Measurements from ENCODE around the gene ZFR2. TPM values are rescaled to one million over a fixed set of nuclear protein-coding genes. Genes with fewer than 3 reads are reported as not detected.

Gene ZFR2
- polyA plus RNA-seq, 3 donors: not detected

DNA sequence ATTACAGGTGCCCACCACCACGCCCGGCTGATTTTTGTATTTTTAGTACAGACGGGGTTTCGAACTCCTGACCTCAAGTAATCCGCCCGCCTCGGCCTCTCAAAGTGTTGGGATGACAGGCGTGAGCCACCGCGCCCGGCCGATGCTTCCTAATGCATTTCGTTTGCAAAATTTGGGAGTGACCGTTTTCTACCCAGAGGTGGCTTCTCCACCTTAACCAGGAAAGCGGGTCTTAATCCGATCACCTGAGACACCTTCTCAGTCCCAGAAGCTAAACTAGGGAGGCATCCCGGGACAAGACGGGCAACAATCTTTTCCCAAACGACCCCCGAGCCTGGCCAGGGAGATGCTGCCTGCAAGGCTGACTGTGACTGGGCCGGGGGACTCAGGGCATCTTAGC, 67.8 kb downstream of the ZFR2 start:
- Mint-ChIP-seq H3K4me1 (peaks cover 7% of the 10 kb centered on the region), H3K4me3 (peak overlapping the region in 1 of 2 donors; percentile 73), H3K36me3 (peaks cover 0 to 2% of the 10 kb centered on the region in 2 donors), H3K27ac (peak overlapping the region in 1 of 7 donors; percentile 68), H3K9me3 (peaks cover 6 to 21% (median 9%) of the 10 kb centered on the region in 7 donors), H3K27me3 (ENCODE audit: low read depth in 3 of 3) (peaks cover 52 to 55% (median 53%) of the 10 kb centered on the region in 3 donors)
- intact Hi-C loops (cut with micrococcal nuclease): no loop called here
- DNase-seq: no peak
- H3K4me1 ChIP-seq (ENCODE audit: control insufficient read depth in 1 of 2, insufficient read depth in 2 of 2, low read length in 2 of 2): peaks cover 8 to 12% of the 10 kb centered on the region in 2 donors
- H3K36me3 ChIP-seq (replicated peaks in 1 of 2; ENCODE audit: control insufficient read depth in 1 of 2, insufficient read depth in 2 of 2, low read length in 2 of 2): no peaks in the 10 kb centered on the region
- no peaks in the 10 kb centered on the region for H3K79me2 ChIP-seq (ENCODE audit: insufficient read depth, low read length)
- H3K4me2 ChIP-seq (replicated peaks; ENCODE audit: extremely low read depth, low read length, poor library complexity, severe bottlenecking): no peak overlapping the region
- TF ChIP-seq, protein P1, sequence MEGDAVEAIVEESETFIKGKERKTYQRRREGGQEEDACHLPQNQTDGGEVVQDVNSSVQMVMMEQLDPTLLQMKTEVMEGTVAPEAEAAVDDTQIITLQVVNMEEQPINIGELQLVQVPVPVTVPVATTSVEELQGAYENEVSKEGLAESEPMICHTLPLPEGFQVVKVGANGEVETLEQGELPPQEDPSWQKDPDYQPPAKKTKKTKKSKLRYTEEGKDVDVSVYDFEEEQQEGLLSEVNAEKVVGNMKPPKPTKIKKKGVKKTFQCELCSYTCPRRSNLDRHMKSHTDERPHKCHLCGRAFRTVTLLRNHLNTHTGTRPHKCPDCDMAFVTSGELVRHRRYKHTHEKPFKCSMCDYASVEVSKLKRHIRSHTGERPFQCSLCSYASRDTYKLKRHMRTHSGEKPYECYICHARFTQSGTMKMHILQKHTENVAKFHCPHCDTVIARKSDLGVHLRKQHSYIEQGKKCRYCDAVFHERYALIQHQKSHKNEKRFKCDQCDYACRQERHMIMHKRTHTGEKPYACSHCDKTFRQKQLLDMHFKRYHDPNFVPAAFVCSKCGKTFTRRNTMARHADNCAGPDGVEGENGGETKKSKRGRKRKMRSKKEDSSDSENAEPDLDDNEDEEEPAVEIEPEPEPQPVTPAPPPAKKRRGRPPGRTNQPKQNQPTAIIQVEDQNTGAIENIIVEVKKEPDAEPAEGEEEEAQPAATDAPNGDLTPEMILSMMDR (IDR thresholded peaks at IDR 0.05): no peak
- no peak overlapping the region for H3K9ac ChIP-seq (ENCODE audit: insufficient read depth, low read length, poor library complexity, severe bottlenecking)
- no peaks in the 10 kb centered on the region for H4K20me1 ChIP-seq (ENCODE audit: insufficient read depth, low read length)
- peaks cover 2 to 5% of the 10 kb centered on the region in 2 donors for H3K9me3 ChIP-seq (replicated peaks in 1 of 2; ENCODE audit: control insufficient read depth in 1 of 2, insufficient read depth in 1 of 2, low read length in 2 of 2)
- peak overlapping the region; percentile 8 for H2AFZ ChIP-seq (ENCODE audit: insufficient read depth, low read depth, low read length, poor library complexity, severe bottlenecking)
- peaks cover 10 to 34% of the 10 kb centered on the region in 2 donors for H3K27me3 ChIP-seq (ENCODE audit: control insufficient read depth in 2 of 2, insufficient read depth in 2 of 2, low read length in 2 of 2)
- H3K27ac ChIP-seq (ENCODE audit: low read depth in 1 of 2, low read length in 2 of 2): no peak overlapping the region
- WGBS (ENCODE audit: insufficient coverage): 42% methylated on average over 21 of the region's 21 CpGs
- no peak overlapping the region for H3K4me3 ChIP-seq (replicated peaks in 1 of 3; ENCODE audit: low read depth in 2 of 3, low read length in 3 of 3)

DNA sequence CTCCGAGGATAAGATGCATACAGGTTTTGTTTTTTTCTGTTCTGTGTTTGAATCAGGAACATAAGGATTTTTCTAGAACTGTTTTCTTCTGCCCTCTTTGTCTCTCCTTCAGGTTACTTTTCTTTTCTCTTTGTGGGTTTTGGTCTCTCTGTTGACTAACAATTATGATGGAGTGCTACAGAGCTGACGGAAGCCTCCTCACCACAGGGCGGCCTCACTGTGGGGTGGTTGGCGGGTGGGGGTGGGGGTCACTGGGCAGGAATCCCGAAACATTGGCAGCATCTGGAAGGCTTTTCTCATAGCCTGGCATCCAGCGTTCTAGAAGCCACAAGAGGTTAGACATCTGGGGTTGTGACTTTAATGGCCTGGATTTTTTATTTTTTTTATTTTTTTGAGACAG, 70.7 kb downstream of the ZFR2 start:
- TF ChIP-seq, protein P1 (IDR thresholded peaks at IDR 0.05): no peak
- Histone ChIP-seq H3K9ac (ENCODE audit: insufficient read depth, low read length, poor library complexity, severe bottlenecking) (no peak overlapping the region), H3K27ac (ENCODE audit: low read depth in 1 of 2, low read length in 2 of 2) (no peak overlapping the region), H4K20me1 (ENCODE audit: insufficient read depth, low read length) (no peaks in the 10 kb centered on the region), H3K4me3 (replicated peaks in 1 of 3; ENCODE audit: low read depth in 2 of 3, low read length in 3 of 3) (no peak overlapping the region), H3K4me1 (ENCODE audit: control insufficient read depth in 1 of 2, insufficient read depth in 2 of 2, low read length in 2 of 2) (peaks cover 8 to 12% of the 10 kb centered on the region in 2 donors), H3K79me2 (ENCODE audit: insufficient read depth, low read length) (no peaks in the 10 kb centered on the region), H3K4me2 (replicated peaks; ENCODE audit: extremely low read depth, low read length, poor library complexity, severe bottlenecking) (no peak overlapping the region), H3K36me3 (replicated peaks in 1 of 2; ENCODE audit: control insufficient read depth in 1 of 2, insufficient read depth in 2 of 2, low read length in 2 of 2) (no peaks in the 10 kb centered on the region), H2AFZ (ENCODE audit: insufficient read depth, low read depth, low read length, poor library complexity, severe bottlenecking) (no peak overlapping the region), H3K27me3 (ENCODE audit: control insufficient read depth in 2 of 2, insufficient read depth in 2 of 2, low read length in 2 of 2) (peaks cover 10 to 34% of the 10 kb centered on the region in 2 donors), H3K9me3 (replicated peaks in 1 of 2; ENCODE audit: control insufficient read depth in 1 of 2, insufficient read depth in 1 of 2, low read length in 2 of 2) (peaks cover 2 to 5% of the 10 kb centered on the region in 2 donors)
- peaks cover 7% of the 10 kb centered on the region for H3K4me1 Mint-ChIP-seq
- peaks cover 49 to 56% (median 52%) of the 10 kb centered on the region in 3 donors for H3K27me3 Mint-ChIP-seq (ENCODE audit: low read depth in 3 of 3)
- intact Hi-C loops (cut with micrococcal nuclease): no loop called here
- WGBS (ENCODE audit: insufficient coverage): no CpG with 5 or more reads among the region's 6 CpGs
- DNase-seq: no peak
- H3K4me3 Mint-ChIP-seq: no peak overlapping the region
- H3K9me3 Mint-ChIP-seq: peaks cover 6 to 25% (median 9%) of the 10 kb centered on the region in 7 donors
- peak overlapping the region in 1 of 7 donors; percentile 13 for H3K27ac Mint-ChIP-seq
- peaks cover 0 to 2% of the 10 kb centered on the region in 2 donors for H3K36me3 Mint-ChIP-seq
